NCI-H1105 treated with DMSO at 0.1 percent for 48 hours (cell line): ENCODE data around the gene ASXL1.

Experiments
- DNase-seq: peaks from one replicate; lab custom pipeline; 2025; lab: John Stamatoyannopoulos, UW

The ASXL1 gene

GRCh38 chr20:32466739-32467505 is 108.8 kb downstream of the ASXL1 start:
- no peak for DNase-seq

GRCh38 chr20:32467506-32468312 is 109.6 kb downstream of the ASXL1 start:
- DNase-seq = no peak

GRCh38 chr20:32468313-32468640 is 110.1 kb downstream of the ASXL1 start:
- no peak for DNase-seq

GRCh38 chr20:32468860-32469259 is 110.7 kb downstream of the ASXL1 start:
- DNase-seq = no peak

DNA sequence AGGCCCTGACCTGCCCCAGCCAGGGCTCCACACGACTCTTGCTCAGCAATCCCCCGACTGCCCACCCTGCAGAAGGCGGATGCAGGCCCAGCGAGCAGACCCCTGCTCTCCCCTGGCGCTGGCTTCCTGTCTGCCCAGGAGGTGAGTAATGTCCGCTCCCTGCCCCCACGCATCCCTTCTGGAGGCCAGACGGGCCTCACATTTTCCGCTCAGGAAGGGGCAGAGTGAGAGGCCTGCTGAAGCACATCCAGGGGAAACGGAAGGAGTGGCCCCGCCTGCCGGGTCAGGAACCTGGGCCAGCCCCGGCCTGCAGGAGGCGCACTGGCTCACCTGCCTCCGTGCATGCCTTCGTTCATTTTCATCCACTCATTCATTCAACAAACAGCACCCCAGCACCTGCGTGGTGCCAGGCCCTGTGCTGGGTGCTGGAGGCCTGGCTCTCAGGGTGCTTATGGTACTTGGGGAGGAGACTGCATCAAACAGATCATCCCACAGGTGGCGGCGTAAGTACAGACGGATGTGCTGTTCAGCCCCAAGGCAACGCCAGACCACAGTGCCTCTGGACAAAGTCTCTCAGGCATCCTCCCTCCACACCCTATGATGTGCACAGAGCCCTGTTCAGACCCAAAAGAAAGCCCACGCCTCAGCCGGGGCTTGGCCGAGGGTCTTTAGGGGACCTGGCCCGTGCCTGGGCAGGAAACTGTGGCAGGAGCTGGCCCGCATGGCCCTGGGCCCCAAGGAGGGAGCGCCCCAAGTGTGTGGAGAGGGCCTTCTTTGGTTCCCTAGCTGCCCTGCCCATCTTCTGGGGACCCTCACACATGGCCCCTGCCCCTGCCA is 112.1 kb downstream of the ASXL1 start:
- no peak for DNase-seq

- no peak for DNase-seq
Observed at GRCh38 chr20:32470940-32471339, 112.8 kb downstream of the ASXL1 start.

DNA sequence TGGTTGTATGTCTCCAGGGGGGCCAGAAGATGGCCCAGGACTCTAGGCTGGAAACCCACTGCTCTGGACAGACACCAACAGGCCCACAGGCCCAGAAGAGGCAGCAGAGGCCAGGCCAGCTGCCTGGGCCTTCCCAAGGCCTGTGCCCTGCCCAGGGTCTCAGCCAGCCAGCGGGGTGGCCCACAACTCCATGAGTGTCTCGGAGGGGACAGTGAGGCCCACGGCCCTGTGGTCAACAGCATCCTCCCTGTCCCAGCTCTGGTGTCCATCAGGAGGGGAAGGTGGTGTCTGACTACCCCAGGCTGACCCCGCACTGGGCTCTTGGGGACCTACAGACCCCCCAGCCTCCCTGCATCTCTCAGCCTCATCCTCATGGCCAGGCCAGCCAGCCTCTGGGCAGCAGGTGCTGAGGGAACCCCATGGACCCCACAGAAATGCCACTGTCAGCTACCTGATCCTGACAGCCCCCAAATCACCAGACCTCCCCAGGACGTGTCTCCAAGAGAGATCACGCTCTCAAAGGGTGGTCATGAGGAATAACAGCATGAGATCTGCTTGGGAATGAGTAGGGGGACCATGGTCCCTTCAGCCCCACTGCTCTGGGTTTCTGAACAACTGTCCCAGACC is 114.6 kb downstream of the ASXL1 start:
- no peak for DNase-seq

DNA sequence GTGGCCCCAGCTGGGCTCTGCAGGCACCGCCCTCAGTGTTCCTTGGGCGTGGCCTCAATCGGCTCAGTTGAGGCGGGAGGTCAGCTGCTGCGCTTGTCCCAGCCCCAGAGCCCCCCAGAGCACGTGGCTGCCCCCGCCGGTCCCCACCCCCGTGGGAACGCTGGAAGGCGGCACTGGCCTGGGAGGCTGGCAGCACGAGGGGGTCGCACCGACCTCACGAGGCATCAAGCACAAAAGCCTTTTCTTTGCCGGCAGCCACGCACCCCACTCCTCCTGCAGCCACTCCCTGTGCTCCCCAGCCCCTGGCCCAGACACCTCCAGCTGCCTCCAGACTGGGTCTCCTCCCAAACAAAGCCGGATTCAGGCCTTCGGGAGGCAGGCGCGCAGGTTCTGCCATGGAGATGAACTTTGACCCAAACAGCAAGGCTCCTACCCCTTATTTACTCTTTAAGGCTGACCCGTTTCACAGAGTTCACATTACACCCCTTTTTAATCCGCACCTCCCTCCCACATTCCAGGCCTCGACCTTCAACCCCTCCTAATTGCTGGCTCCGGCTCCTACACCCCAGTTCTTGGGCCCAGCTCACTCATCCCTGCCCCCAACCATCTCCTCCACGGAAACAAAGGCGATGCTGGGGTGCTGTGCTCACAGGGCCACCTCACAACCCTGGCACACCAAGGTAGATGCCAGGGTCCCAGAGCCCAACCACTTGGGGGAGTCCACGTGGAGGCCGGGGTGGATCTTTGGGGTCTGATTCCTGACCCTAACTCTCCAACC is 115.3 kb downstream of the ASXL1 start:
- DNase-seq = no peak

DNA sequence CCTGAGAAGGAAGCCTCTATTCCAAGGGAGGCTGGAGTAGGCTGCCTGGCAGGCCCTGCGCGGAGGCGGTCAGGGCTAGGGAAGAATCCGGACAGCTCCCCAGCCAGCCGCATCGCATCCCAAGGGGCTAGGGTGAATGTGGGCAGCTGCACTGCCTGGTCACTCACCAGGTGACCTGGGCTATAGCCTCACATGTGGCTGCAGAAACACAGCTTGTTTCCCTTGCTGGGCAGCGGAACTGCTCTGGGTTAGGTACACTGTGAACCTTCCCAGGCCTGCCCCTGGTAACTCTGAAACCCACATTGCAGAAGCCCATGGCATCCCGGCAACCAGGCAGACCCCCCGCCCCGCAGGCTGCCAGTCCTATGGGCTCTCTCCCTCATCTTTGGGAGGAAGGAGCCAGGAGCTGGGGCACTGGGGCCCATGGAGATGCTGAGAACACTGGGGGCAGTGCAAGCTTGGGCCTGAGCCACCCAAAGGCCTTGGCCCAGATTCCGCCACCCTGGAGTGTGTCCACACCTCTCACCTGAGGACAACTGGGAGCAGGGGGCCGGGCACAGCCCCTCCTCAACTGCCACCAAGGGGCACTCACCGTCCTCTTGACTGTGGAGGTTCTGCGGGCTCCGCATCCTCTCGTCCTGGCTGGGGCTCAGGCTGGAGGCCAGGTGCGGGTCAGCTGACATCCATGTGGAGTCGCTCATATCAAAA is 116.0 kb downstream of the ASXL1 start:
- DNase-seq = no peak

DNA sequence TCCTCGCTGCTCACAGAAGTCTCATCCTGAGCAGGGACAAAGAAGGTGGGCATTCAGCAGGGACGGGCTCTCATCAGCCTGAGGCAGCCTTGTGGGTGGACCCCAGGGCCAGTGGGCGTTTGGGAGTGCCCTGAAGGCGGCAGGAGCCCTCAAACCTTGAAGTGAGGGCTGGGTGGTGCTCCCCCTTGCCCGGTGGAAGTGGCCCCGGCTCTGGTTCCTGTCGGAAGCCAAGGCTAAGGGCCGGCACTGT is 116.5 kb downstream of the ASXL1 start:
- DNase-seq = no peak

- no peak for DNase-seq
Observed at GRCh38 chr20:32474967-32475811, 117.1 kb downstream of the ASXL1 start.

GRCh38 chr20:32476684-32477593 is 118.8 kb downstream of the ASXL1 start:
- DNase-seq = no peak

- no peak for DNase-seq
Observed at GRCh38 chr20:32477594-32478512, 119.7 kb downstream of the ASXL1 start.

GRCh38 chr20:32478576-32478975 is 120.4 kb downstream of the ASXL1 start:
- no peak for DNase-seq

- no peak for DNase-seq
Observed at GRCh38 chr20:32479012-32479411, 120.9 kb downstream of the ASXL1 start.

- DNase-seq = no peak
Observed at GRCh38 chr20:32479697-32480171, 121.6 kb downstream of the ASXL1 start.

DNA sequence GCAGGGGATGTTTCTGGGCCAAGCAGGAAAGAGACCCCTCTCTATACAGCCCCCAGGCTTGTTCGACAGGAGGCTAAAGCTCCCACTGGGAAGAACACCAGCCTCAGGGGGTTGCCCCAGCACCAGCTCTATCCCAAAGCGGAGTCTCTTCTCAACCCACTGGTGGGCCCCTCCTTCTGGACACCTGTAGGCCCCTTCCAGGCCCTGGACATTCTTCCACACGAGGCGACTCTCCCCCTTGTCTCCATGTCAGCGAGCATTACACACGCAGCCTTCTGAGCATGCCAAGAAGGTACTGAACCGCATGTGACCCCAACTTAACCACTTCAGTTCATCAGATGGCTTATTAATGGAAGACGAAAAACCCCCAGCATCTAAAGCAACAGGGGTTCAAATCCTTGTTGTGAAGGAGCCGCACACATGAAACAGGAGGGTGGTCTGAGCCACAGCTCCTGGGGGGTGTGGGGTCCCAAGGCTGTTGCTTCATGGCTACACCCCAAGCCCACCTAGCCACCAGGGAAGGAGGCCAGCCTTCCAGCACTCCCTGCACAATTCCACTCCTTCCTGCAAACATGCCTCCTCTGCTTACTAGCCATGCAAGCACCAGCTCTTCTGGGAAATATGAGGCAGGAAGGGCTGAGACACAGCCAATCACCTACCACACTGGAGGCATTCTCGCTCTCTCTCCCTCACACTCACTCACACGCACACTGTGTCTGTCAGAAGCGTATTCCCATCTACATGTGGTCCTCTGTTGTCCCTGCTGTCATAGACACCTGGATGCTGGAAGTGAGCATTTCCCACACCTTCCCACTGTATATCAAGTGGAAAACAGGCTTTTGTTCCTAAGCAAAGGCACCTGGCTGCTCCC is 122.5 kb downstream of the ASXL1 start:
- DNase-seq = no peak
